GM12878 (cell line): ENCODE measurements around the gene FANCL. TPM values are rescaled to one million over a fixed set of nuclear protein-coding genes. Genes with fewer than 3 reads are reported as not detected.

Experiments used
- ATAC-seq: fragments of 200-7000 bp; cut with Tn5 transposase; 3 replicates; pipeline ENCODE4 v1.9.1; 2020; ENCODE audit warnings: mild to moderate bottlenecking, moderate library complexity
- BruUV-seq: library from RNA; stranded (reverse); fragments of 400-500 nt; replicated peaks from 2 replicates; lab custom pipeline; 2021; lab: Mats Ljungman, UMichigan
- CTCF ChIA-PET: fragments of 300-600 bp; sonication (Branson Sonifier 250); formaldehyde crosslinking; extraction: SDS; loops from one replicate; lab custom pipeline; 2021; ENCODE audit warnings: inconsistent platforms; lab: Yijun Ruan, JAX
- POLR2A ChIA-PET: fragments of 350-600 bp; formaldehyde crosslinking; extraction: SDS; loops from one replicate; lab custom pipeline; 2021; ENCODE audit warnings: inconsistent platforms; lab: Charles Lee
- RAD21 ChIA-PET: fragments of 300-600 bp; sonication (Branson Sonifier 250); formaldehyde crosslinking; loops from one replicate; lab custom pipeline; 2023; ENCODE audit warnings: antibody characterized with exemption; ENCODE audit not compliant: unreplicated experiment; lab: Charles Lee
- SMC1A ChIA-PET: fragments of 300-600 bp; sonication (Branson Sonifier 250); formaldehyde crosslinking; loops from one replicate; lab custom pipeline; 2023; ENCODE audit not compliant: unreplicated experiment, uncharacterized antibody; lab: Charles Lee
- DNase-seq: peaks from one replicate; pipeline ENCODE4 v3.0.0-alpha.2; 2011; ENCODE audit warnings: low read depth, low spot score
- FAIRE-seq: peaks from 3 replicates; lab custom pipeline; 2011; peaks lifted over from hg19 to GRCh38; lab: Jason Lieb, UNC
- H2AFZ ChIP-seq: 2 replicates; pipeline ENCODE4 v1.6.0; 2011; ENCODE audit warnings: low read depth, low read length, control low read depth; ENCODE audit not compliant: control insufficient read depth
- H3K27ac ChIP-seq: 2 replicates; pipeline ENCODE4 v1.5.1; 2011; ENCODE audit warnings: control low read depth; ENCODE audit not compliant: control insufficient read depth, insufficient read depth
- H3K27me3 ChIP-seq, 2 experiments: replicated peaks in 1 of 2; 2 replicates each; pipeline versions ENCODE4 v1.6.0 to v1.6.1; 2011; ENCODE audit warnings: low read length in 1 of 2; ENCODE audit not compliant: control insufficient read depth in 2 of 2, insufficient read depth in 2 of 2
- H3K36me3 ChIP-seq, 2 experiments: 2 replicates each; pipeline ENCODE4 v1.5.1; 2011; ENCODE audit warnings: low read length in 1 of 2; ENCODE audit not compliant: control insufficient read depth in 2 of 2, insufficient read depth in 2 of 2
- H3K4me1 ChIP-seq: 2 replicates; pipeline ENCODE4 v1.6.1; 2011; ENCODE audit warnings: mild to moderate bottlenecking, low read length, moderate library complexity, mixed read lengths; ENCODE audit not compliant: control insufficient read depth, insufficient read depth
- H3K4me2 ChIP-seq: 2 replicates; pipeline ENCODE4 v1.6.0; 2011; ENCODE audit warnings: control low read depth; ENCODE audit not compliant: control insufficient read depth, insufficient read depth
- H3K4me3 ChIP-seq: fragments of 200-600 bp; sonication (generic); 2 replicates; pipeline ENCODE4 v1.5.1; 2016
- H3K79me2 ChIP-seq: 2 replicates; pipeline ENCODE4 v1.6.0; 2011; ENCODE audit warnings: low read length; ENCODE audit not compliant: control insufficient read depth, insufficient read depth
- H3K9ac ChIP-seq: 2 replicates; pipeline ENCODE4 v1.8.0; 2011; ENCODE audit warnings: low read length, control low read depth, mixed read lengths; ENCODE audit not compliant: control insufficient read depth, insufficient read depth
- H3K9me3 ChIP-seq: replicated peaks from 3 replicates; pipeline ENCODE4 v1.5.1; 2011; ENCODE audit warnings: mild to moderate bottlenecking, low read length; ENCODE audit not compliant: control insufficient read depth, insufficient read depth
- H4K20me1 ChIP-seq: 2 replicates; pipeline ENCODE4 v1.6.0; 2011; ENCODE audit not compliant: control insufficient read depth, insufficient read depth
- EZH2 ChIP-seq: IDR thresholded peaks from 2 replicates; pipeline ENCODE4 v1.6.1; 2012; ENCODE audit warnings: low read depth, mild to moderate bottlenecking, control low read depth, inconsistent platforms, low read length, borderline replicate concordance; ENCODE audit not compliant: control insufficient read depth
- GABPA ChIP-seq: IDR thresholded peaks from 2 replicates; pipeline ENCODE4 v1.6.1; 2014; ENCODE audit warnings: antibody characterized with exemption, low read depth, mild to moderate bottlenecking, inconsistent platforms
- NBN ChIP-seq: fragments of 450-650 bp; IDR thresholded peaks from 2 replicates; pipeline ENCODE4 v1.6.1; 2016
- NR2C2 ChIP-seq: IDR thresholded peaks from 2 replicates; pipeline ENCODE4 v1.6.1; 2011; ENCODE audit warnings: borderline replicate concordance, low read depth; ENCODE audit not compliant: control insufficient read depth, insufficient read length
- TBL1XR1 ChIP-seq: IDR thresholded peaks from 2 replicates; pipeline ENCODE4 v1.6.1; 2012; ENCODE audit warnings: low read depth, low read length, improper control_type of control experiment
- ZZZ3 ChIP-seq: IDR thresholded peaks from 2 replicates; pipeline ENCODE4 v1.6.1; 2011; ENCODE audit warnings: low read depth; ENCODE audit not compliant: control insufficient read depth, insufficient read length
- in situ Hi-C: fragments of 300-500 bp; cut with MboI; formaldehyde crosslinking; loops from 9 replicates; pipeline ENCODE4 v1.14.3; 2018; ENCODE audit warnings: mixed read lengths
- intact Hi-C: fragments of 100-400 bp; cut with micrococcal nuclease; formaldehyde crosslinking; loops from one replicate; pipeline ENCODE4 v1.14.2; 2022; ENCODE audit not compliant: unreplicated experiment
- polyA plus RNA-seq, 11 experiments: library from polyadenylated mRNA; depleted of rRNA in 4 of 11; unstranded in 6 of 11; stranded (reverse) in 5 of 11; fragments of >200 nt; fragmentation: Nextera tagmentation in 4 of 11; fragmentation: Illumina TruSeq in 1 of 11; extraction: Ambion mirVana in 4 of 11; extraction: Trizol in 1 of 11; gene quantifications; 1 replicate in 1 of 11; 2 replicates in 10 of 11; pipeline versions ENCODE4 v1.2.1 to v1.2.3, GENCODE V29; 2011 to 2016; ENCODE audit warnings: inconsistent platforms in 2 of 11, missing spikeins in 2 of 11, low read depth in 1 of 11
- total RNA-seq, 4 experiments: library from RNA; depleted of rRNA in 3 of 4; stranded (reverse); fragments of >200 nt in 3 of 4; fragmentation: Illumina TruSeq in 1 of 4; extraction: Trizol in 1 of 4; gene quantifications; 2 replicates each; pipeline versions ENCODE4 v1.2.1 to v1.2.3, GENCODE V29; 2013 to 2021
- TF ChIP-seq, protein P1 (sequence below), 3 experiments: IDR thresholded peaks in 2 of 3; conservative IDR thresholded peaks in 1 of 3; 2 replicates each; pipeline ENCODE4 v1.5.1; 2011; ENCODE audit warnings: low read depth in 3 of 3, low read length in 3 of 3, mild to moderate bottlenecking in 3 of 3, control low read depth in 2 of 3, moderate library complexity in 2 of 3, inconsistent platforms in 1 of 3, mixed read lengths in 1 of 3; ENCODE audit not compliant: control insufficient read depth in 2 of 3, insufficient read depth in 1 of 3; ENCODE audit errors: extremely low read depth in 1 of 3
- TF ChIP-seq, protein P2 (sequence below): fragments of 150-350 bp; IDR thresholded peaks from 2 replicates; pipeline ENCODE4 v1.6.1; 2016; ENCODE audit warnings: low read depth, low read length
- TF ChIP-seq, protein P3 (sequence below): fragments of 450-650 bp; IDR thresholded peaks from 2 replicates; pipeline ENCODE4 v1.6.1; 2014; ENCODE audit warnings: mild to moderate bottlenecking
- TF ChIP-seq, protein P4 (sequence below): fragments of 450-650 bp; IDR thresholded peaks from 2 replicates; pipeline ENCODE4 v1.6.1; 2017; ENCODE audit warnings: antibody characterized with exemption, mild to moderate bottlenecking, moderate library complexity

FANCL gene
- total and polyA plus RNA-seq, 10 of the 15 experiments (the other 5 are each of a cell fraction or from before 2014, with no cell fraction given) = 30.8 to 90.5 (median 52.3) TPM

DNA sequence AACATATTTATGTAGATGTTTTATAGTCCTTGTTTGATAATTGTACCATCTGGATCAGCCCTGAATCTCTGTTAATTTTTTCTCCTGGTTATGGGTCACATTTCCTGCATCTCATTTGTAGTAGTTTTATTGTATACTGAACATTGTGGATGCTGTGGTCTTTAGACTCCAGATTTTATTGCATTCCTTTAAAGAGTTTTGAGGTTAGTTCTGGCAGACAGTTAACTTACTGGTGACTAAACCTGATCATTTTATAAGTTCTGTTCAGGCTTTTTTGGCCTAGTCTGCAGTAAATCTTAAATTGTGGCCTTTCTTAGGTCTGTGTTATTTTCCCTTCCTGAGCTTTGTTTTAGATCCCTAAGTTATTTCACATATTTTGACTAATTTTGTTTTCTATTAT lies 84.3 kb downstream of the FANCL start:
- no peak overlapping the region for H2AFZ ChIP-seq
- peaks cover 2 to 17% of the 10 kb centered on the region in 2 experiments for H3K36me3 ChIP-seq
- ATAC-seq (no peak), FAIRE-seq (no peak), DNase-seq (no peak)
- H3K4me3 ChIP-seq = no peak overlapping the region
- no peaks in the 10 kb centered on the region for H3K4me1 ChIP-seq
- SMC1A ChIA-PET = interaction anchor here (1.4 to 3.0 kb wide), 4 partner anchors 12 to 33 kb away, joined by 4 to 10 read pairs (median 6); no protein-coding TSS in a partner anchor
- intact Hi-C loops = loop anchor here (5.0 kb wide), 1 partner anchor 249 kb away; no protein-coding TSS in a partner anchor
- H3K27ac ChIP-seq = no peak overlapping the region
- RAD21 ChIA-PET = no interaction called here
- no TSS peak for BruUV-seq
- H3K27me3 ChIP-seq = no peaks in the 10 kb centered on the region
- no peaks in the 10 kb centered on the region for H3K9me3 ChIP-seq
- CTCF ChIA-PET = interaction anchor here (1.1 kb wide), 2 partner anchors 9 to 81 kb away, joined by 3 read pairs; no protein-coding TSS in a partner anchor
- H3K9ac ChIP-seq = no peak overlapping the region
- no peaks in the 10 kb centered on the region for H4K20me1 ChIP-seq
- POLR2A ChIA-PET = no interaction called here
- in situ Hi-C loops = no loop called here
- H3K4me2 ChIP-seq = no peak overlapping the region
- H3K79me2 ChIP-seq = no peaks in the 10 kb centered on the region
- no peak for TF ChIP-seq TBL1XR1
- TF ChIP-seq, protein P1, sequence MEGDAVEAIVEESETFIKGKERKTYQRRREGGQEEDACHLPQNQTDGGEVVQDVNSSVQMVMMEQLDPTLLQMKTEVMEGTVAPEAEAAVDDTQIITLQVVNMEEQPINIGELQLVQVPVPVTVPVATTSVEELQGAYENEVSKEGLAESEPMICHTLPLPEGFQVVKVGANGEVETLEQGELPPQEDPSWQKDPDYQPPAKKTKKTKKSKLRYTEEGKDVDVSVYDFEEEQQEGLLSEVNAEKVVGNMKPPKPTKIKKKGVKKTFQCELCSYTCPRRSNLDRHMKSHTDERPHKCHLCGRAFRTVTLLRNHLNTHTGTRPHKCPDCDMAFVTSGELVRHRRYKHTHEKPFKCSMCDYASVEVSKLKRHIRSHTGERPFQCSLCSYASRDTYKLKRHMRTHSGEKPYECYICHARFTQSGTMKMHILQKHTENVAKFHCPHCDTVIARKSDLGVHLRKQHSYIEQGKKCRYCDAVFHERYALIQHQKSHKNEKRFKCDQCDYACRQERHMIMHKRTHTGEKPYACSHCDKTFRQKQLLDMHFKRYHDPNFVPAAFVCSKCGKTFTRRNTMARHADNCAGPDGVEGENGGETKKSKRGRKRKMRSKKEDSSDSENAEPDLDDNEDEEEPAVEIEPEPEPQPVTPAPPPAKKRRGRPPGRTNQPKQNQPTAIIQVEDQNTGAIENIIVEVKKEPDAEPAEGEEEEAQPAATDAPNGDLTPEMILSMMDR (IDR thresholded peaks at IDR 0.05 in 2 of 3, conservative IDR thresholded peaks at IDR 0.05 in 1 of 3; ENCODE audit: control insufficient read depth in 2 of 3, extremely low read depth in 1 of 3, insufficient read depth in 1 of 3, low read depth in 3 of 3, low read length in 3 of 3) = no peak
- TF ChIP-seq, protein P2, sequence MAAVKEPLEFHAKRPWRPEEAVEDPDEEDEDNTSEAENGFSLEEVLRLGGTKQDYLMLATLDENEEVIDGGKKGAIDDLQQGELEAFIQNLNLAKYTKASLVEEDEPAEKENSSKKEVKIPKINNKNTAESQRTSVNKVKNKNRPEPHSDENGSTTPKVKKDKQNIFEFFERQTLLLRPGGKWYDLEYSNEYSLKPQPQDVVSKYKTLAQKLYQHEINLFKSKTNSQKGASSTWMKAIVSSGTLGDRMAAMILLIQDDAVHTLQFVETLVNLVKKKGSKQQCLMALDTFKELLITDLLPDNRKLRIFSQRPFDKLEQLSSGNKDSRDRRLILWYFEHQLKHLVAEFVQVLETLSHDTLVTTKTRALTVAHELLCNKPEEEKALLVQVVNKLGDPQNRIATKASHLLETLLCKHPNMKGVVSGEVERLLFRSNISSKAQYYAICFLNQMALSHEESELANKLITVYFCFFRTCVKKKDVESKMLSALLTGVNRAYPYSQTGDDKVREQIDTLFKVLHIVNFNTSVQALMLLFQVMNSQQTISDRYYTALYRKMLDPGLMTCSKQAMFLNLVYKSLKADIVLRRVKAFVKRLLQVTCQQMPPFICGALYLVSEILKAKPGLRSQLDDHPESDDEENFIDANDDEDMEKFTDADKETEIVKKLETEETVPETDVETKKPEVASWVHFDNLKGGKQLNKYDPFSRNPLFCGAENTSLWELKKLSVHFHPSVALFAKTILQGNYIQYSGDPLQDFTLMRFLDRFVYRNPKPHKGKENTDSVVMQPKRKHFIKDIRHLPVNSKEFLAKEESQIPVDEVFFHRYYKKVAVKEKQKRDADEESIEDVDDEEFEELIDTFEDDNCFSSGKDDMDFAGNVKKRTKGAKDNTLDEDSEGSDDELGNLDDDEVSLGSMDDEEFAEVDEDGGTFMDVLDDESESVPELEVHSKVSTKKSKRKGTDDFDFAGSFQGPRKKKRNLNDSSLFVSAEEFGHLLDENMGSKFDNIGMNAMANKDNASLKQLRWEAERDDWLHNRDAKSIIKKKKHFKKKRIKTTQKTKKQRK = no peak
- no peak for TF ChIP-seq GABPA
- TF ChIP-seq, protein P3, sequence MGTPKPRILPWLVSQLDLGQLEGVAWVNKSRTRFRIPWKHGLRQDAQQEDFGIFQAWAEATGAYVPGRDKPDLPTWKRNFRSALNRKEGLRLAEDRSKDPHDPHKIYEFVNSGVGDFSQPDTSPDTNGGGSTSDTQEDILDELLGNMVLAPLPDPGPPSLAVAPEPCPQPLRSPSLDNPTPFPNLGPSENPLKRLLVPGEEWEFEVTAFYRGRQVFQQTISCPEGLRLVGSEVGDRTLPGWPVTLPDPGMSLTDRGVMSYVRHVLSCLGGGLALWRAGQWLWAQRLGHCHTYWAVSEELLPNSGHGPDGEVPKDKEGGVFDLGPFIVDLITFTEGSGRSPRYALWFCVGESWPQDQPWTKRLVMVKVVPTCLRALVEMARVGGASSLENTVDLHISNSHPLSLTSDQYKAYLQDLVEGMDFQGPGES = no peak
- no peak for TF ChIP-seq NR2C2
- TF ChIP-seq EZH2 = no peak
- TF ChIP-seq NBN = no peak
- TF ChIP-seq ZZZ3 = no peak
- TF ChIP-seq, protein P4, sequence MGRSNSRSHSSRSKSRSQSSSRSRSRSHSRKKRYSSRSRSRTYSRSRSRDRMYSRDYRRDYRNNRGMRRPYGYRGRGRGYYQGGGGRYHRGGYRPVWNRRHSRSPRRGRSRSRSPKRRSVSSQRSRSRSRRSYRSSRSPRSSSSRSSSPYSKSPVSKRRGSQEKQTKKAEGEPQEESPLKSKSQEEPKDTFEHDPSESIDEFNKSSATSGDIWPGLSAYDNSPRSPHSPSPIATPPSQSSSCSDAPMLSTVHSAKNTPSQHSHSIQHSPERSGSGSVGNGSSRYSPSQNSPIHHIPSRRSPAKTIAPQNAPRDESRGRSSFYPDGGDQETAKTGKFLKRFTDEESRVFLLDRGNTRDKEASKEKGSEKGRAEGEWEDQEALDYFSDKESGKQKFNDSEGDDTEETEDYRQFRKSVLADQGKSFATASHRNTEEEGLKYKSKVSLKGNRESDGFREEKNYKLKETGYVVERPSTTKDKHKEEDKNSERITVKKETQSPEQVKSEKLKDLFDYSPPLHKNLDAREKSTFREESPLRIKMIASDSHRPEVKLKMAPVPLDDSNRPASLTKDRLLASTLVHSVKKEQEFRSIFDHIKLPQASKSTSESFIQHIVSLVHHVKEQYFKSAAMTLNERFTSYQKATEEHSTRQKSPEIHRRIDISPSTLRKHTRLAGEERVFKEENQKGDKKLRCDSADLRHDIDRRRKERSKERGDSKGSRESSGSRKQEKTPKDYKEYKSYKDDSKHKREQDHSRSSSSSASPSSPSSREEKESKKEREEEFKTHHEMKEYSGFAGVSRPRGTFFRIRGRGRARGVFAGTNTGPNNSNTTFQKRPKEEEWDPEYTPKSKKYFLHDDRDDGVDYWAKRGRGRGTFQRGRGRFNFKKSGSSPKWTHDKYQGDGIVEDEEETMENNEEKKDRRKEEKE = no peak
